ENCODE measurements around the gene MARCHF10. TPM values are rescaled to one million over a fixed set of nuclear protein-coding genes. Genes with fewer than 3 reads are reported as not detected.
"Not testable (repeated sequence)": the region's sequence is repeated elsewhere in the genome, so short reads cannot be mapped to it uniquely, and the experiment has no call there.

MARCHF10 gene
- polyA plus RNA-seq, 1 donor = 1.00 TPM

DNA sequence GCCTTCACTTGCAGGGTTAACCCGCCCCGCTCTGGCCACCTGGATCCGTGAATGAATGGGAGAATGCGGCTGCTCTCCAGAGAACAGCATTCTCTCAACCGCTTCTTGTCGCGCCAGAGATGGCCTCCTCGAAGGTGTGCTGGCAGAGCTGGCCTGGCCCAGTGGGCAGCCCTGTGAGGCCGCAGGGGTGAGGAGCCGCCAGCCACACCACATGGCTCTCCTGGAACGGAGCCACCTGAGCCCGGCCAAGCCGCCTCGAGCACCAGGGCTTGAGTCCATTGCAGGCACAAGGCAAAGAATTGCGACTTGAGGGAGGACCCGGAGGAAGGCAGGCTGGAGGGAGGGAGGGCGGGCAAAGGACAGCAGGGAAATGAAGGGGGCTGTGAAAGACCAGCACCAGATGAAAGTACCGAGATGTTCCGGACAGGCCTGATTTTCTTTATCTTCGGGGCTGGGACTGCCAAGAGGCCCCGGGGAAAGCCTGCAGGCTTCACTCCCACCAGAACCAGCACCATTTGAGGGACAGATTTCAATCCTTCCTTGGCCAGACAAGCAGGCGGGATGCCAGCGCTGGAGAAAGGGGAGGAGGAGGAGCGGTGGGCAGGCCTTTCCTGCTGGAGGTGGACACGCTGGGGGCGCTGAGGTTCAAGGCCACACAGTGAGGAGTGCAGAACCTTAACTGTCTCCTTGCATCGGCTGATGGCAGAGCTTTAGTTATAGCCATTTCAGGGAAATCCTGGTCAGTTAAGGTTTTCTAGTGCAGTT is 111.2 kb downstream of the MARCHF10 start:
- DNase-seq = no peak

DNA sequence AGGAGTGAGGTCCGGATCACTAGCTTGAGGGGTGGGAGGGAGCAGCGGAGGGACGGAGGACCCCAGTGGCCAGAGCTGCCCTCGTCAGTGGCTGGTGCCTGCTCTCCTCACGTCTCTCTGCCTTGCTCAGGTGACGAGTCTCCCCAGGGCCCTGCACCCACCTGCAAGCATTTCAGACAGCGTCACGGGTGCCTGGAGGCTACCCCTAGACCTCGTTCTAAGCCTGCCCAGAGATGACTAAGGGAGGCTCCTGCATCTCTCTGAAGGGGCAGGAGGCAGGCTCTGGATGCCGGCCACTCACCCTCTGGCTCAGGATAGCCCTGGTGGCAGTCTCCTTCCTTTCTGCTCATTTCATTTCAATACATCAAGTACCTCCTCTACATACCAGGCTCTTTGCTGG is 111.9 kb downstream of the MARCHF10 start:
- DNase-seq = no peak

DNA sequence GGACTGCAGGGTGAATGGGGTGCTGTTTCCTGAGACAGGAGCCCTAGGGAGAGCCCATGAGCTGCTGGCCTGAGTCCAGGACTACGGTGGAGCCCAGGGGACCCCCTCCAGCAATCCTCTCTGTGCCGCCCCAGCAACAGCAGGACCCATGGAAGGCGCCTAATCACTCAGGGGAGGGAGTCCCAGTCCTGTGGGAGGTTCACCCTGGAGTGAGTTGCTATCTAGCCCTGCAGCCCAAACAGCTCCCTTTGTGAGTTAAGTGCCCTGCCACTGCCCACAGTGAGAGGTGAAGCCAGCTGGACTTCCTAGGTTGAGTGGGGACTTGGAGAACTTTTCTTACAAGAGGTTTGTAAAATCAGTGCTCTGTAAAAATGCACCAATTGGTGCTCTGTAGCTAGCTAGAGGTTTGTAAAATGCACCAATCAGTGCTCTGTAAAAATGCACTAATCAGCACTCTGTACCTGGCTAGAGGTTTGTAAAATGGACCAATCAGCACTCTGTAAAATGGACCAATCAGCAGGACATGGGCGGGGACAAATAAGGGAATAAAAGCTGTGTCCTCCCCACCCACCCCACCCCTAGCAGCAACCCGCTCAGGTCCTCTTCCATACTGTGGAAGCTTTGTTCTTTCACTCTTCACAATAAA is 112.9 kb downstream of the MARCHF10 start:
- DNase-seq = not testable (repeated sequence)

DNA sequence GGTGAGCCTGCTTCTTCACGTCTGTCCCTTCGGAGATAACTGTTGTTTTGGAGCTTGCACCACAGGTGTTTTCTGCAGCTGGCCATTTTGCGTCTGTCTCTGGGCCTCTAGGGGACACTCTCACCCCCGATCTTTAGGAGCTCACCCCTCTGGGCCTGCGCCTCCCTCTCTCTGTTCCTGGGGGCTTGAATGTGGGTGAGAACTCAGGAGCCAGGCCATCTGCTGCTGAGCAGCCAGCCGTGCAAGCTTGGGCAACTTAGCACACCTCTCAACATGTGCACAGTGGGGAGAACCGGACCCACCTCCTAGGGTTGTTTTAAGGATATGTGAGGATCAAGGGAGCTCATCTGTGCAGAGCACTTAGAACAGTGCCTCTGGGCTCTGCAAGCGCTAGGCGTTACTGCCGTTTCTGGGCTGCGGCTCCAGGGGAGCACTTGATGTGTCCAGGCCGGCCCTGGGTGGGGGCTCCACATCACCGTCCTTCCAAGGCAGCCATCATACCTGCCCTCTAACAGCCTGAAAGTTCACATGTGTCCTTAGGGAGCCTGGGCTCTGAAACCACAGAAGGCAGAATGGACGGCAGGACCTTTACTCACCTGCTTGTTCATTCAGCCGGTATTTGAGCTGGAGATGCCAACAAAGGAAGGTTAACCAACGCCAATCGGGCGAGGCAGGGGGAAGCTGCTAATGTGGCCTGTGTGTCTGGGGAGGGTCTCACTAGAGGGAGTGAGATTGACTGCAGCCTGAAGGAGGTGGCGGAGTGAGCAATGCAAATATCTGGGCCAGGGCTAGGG is 114.3 kb downstream of the MARCHF10 start:
- no peak for DNase-seq

DNA sequence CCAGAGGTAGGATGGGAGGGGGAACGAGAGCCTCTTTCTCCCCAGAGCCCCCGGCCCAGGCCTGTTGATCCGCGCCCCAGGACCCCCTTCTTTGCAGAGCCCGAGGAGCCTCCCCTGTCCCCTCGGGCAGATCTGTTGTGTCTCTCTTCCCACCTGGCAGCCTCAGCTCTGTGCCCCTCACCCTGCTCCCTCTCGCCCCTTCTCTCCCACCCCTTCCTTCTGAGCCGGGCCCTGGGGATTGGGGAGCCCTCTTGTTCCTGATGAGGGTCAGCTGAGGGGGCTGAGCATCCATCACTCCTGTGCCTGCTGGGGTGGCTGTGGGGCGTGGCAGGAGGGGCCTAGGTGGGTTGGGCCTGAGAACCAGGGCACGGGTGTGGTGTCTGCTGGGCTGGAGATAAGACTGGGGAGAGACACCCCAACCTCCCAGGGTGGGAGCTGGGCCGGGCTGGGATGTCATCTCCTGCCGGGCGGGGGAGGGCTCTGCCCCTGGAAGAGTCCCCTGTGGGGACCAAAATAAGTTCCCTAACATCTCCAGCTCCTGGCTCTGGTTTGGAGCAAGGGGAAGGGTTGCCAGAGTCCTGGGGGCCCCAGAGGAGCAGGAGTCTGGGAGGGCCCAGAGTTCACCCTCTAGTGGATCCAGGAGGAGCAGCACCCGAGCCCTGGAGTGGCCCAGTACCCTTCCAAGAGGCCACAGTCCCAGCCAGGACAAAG is 115.2 kb downstream of the MARCHF10 start:
- no peak for DNase-seq

DNA sequence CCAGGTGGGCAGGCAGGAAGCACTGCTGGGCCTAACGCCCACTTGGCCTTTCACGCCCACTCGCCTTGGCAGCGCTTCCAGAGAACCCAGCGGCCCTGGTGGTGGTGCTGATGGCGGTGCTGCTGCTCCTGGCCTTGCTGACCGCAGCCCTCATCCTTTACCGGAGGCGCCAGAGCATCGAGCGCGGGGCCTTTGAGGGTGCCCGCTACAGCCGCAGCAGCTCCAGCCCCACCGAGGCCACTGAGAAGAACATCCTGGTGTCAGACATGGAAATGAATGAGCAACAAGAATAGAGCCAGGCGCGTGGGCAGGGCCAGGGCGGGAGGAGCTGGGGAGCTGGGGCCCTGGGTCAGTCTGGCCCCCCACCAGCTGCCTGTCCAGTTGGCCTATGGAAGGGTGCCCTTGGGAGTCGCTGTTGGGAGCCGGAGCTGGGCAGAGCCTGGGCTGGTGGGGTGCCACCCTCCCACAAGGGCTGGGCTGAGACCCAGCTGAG is 115.9 kb downstream of the MARCHF10 start:
- DNase-seq = no peak

DNA sequence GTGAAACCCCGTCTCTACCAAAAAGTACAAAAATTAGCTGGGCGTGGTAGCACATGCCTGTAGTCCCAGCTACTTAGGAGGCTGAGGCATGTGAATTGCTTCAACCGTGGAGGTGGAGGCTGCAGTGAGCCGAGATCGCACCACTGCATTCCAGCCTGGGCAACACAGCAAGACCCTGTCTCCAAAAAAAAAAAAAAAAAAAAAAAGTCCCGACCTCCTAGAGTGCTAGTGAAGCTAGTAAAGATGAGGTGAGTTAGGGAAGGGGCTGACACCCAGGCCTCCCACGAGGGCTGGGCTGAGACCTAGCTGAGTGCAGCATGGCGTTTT is 116.6 kb downstream of the MARCHF10 start:
- not testable (repeated sequence) for DNase-seq

DNA sequence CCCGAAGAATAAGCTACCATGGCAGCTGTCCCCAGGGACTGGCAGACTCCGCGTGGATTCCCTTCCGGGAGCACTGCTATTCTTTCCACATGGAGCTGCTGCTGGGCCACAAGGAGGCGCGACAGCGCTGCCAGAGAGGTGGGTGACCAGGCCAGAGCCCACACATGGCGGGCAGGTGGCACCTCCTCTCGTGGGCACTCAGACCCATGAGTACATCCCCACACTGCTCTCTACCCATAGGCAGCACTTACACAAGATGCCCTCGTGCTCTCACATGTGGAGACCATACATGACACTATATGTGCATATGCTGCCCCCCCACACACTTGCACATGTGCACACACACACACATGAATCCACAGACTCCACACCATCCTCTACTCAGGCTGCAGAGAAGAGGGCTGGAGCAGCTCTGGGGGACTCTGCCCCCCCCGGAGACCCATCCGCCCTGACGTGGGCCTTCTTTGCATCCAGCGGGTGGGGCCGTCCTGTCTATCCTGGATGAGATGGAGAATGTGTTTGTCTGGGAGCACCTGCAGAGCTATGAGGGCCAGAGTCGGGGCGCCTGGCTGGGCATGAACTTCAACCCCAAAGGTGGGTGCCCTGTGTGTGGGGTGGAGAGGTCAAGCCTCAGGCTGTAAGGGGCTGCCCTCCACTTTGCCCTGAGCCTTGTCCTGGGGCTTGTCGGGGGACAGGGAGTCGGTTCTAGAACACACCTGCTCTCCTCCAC is 117.8 kb downstream of the MARCHF10 start:
- no peak for DNase-seq

DNA sequence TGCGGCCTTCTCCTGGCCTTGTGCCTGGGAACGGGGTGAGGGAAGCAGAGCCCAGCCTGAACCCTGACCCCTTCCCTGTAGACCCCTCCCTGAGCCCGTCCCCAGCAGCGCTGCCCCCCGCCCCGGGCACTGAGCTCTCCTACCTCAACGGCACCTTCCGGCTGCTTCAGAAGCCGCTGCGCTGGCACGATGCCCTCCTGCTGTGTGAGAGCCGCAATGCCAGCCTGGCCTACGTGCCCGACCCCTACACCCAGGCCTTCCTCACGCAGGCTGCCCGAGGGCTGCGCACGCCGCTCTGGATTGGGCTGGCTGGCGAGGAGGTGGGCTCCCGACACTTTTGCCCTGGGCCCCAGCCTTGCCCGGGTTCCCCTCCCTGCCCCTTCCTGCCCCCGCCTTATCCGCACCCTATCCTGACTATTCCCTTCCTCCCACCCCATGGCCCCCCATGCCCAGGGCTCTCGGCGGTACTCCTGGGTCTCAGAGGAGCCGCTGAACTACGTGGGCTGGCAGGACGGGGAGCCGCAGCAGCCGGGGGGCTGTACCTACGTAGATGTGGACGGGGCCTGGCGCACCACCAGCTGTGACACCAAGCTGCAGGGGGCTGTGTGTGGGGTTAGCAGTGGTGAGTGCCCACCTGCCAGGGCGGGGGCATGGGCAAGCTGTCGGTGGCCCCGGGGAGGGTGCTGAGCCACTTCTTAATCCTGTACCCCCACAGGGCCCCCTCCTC is 118.5 kb downstream of the MARCHF10 start:
- DNase-seq = no peak

DNA sequence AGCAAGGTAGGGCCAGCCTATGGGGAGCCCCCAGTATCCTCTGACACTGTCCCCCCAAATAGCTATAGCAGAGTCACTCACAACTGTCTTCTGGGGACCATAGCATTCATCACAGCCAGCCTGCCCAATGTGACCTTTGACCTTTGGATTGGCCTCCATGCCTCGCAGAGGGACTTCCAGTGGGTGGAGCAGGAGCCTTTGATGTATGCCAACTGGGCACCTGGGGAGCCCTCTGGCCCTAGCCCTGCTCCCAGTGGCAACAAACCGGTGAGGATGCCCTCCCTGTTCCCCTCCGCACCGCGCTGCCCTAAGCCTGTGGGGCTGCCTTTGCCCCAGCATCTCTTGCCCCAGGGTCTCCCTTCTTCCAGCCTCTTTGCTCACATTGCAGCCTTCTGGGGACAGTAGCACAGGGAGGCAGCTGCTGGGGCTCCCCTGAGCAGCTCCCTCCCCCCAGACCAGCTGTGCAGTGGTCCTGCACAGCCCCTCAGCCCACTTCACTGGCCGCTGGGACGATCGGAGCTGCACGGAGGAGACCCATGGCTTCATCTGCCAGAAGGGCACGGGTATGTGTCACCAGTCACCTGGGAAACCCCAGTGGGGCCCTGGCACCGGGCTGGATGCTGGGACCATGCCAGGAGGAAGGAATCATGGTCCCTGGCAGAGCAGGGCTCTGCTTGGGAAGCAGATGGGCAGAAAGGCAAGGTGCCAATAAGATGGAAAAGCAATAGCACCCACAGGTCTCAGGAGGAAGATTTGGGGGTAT is 119.5 kb downstream of the MARCHF10 start:
- no peak for DNase-seq

DNA sequence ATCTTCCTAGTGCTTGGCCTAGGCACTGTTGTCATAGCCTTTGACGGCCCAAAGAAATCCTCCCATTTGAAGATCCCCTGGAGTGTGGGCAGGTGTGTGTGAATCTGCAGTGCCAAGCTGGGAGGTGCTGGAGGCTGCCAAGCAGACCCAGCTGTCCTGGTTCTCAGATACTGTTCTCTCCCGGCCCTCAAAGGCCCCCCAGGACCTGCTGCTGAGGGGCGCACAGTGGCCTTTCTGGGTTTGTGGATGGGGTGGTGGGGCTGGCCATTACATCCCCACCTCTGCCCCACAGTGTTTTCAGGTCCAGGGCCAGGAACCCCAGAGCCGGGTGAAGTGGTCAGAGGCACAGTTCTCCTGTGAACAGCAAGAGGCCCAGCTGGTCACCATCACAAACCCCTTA is 120.1 kb downstream of the MARCHF10 start:
- no peak for DNase-seq

DNA sequence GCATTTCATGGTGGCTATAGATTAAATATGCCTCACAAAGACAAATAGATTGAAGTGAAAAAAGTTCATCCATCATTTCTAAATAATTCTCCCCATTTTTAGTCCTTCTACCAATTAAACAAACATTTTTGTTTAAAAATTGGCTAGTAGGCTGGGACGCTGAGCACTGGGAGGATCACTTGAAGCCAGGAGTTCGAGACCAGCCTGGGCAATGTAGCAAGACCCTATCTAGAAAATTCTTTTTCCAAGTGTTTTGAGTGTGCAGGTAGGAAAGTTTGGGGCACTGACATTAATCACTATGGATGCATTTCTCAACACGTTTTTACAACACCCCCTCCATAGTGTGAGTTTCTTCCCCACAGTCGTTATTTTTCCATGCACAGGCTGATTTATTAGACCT is 123.9 kb downstream of the MARCHF10 start:
- no peak for DNase-seq

DNA sequence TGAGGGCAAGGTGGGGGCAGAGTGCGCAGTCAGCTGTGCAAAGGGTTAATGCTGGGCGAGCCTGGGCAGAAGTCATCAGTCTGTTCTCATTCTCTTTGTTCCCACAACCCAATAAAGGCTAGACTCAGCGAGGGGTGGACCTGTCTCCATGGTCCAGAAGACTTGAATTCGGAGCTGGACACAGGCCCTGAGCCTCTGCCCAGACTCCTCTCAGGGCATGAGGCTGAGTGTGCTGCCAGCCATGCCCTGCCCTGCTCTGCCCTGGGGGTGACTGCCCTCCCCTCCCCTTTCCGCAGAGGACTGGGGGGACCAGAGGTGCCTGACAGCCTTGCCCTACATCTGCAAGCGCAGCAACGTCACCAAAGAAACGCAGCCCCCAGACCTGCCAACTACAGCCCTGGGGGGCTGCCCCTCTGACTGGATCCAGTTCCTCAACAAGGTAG is 126.2 kb downstream of the MARCHF10 start:
- no peak for DNase-seq

DNA sequence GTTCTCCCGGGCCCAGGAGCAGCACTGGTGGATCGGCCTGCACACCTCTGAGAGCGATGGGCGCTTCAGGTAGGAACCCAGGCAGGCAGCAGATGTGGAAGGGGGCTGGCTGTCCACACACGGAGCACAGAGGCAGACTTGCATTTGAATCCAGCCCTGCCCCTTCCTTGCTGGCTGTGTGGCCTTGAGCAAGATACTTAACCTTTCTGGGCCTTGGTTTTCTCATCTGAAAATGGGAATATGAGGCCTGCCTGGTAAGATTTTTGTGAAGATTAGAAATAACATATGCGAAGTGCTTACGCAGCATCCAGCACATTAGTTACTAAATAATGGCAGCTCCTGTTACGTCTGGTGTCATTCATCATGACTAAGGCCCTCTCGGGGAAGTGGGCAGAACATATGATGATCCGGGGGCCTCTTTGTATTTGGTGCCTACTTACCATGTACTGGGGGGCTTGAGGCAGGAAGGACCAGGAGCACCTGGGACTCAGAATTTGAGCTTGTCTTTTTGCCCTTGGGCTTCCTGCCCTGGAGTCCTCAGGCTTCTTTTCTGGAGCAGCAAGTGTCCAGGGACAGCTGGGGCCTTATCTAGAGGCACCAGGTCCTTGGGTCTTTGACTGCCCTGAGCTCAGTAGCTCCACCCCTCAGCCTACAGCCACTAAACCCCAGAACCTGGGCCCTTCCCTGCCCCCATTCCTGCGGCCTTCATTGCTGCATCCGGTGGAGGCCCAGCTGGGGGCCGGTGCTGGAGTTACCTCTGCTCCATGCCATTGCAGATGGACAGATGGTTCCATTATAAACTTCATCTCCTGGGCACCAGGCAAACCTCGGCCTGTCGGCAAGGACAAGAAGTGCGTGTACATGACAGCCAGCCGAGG is 126.8 kb downstream of the MARCHF10 start:
- DNase-seq = no peak

DNA sequence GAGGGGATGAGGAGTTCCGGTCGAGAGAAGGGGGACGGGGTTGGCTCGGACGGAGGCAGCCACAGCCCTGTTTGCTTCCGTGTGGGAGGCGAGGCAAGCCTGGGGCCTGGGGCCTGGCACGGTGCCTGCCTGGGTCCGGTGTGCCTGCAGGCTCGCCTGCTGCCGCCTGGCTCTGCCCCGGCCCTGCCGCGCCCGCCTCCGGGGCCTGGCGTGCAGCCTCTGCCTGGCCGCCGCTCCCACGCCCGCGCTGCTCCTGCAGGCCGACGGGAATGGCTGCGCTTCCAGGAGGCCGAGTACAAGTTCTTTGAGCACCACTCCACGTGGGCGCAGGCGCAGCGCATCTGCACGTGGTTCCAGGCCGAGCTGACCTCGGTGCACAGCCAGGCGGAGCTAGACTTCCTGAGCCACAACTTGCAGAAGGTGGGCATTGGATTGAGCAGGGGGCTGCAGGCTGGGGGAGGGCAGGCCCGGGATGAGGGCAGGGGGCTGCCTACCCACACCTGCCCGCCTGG is 127.5 kb downstream of the MARCHF10 start:
- no peak for DNase-seq

DNA sequence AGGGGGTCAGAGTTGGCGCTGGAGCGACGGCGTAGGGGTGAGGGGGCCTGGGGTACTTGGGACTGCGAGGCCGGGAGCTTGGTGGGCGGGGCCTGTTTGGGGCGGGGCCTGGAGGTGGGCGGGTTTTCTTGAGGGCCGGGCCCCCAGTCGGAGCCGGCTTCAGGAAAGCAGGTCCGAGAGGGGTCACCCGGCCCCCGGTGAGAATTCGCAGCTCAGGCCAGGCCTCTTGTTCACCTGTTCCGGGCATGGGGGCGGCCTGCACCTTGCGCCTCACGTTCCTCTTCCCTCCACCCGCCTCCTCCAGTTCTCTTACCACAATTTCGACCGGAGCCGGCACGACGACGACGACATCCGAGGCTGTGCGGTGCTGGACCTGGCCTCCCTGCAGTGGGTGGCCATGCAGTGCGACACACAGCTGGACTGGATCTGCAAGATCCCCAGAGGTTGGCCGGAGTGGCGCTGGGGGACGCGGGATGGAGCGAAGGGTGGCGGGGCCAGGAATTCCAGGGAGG is 128.2 kb downstream of the MARCHF10 start:
- no peak for DNase-seq

DNA sequence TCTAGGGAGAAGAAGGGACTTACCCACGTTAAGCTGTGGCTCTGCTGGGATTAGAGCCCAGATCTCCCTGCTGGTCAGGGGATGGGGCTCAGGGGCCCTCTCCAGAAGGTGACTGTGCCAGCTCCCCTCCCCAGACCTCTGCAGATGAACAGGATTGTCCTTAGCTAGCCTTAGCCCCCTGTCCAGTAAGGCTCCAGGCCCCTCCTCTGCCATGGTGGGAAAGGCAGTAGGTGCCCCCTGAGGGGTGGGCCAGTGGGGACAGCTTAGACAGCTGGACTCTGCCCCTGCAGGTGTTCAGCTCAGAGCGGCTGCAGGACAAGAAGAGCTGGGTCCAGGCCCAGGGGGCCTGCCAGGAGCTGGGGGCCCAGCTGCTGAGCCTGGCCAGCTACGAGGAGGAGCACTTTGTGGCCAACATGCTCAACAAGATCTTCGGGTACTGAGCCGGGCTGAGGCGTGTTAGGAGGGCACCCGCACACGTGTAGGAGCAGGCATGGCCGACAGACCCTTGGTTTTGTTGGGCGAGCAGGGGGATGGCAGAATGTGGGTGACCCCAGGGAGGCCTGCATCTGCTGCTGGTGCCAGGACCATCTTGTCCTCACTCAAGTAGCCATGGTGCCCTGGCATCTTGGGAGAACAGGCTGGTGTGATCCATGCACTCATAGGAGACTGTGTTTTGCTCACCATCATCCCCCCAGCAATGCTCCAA is 129.7 kb downstream of the MARCHF10 start:
- no peak for DNase-seq

All from left kidney (tissue), 2 donors.